Vagina (tissue), 2 donors: ENCODE results near the gene CTSA. TPM values are rescaled to one million over a fixed set of nuclear protein-coding genes. Genes with fewer than 3 reads are reported as not detected.

Experiments used
- DNase-seq, 2 donors: peaks; one replicate each; pipeline ENCODE4 v3.0.0-alpha.2; 2017; ENCODE audit errors: extremely low spot score in 2 of 2
- H3K27ac ChIP-seq: fragments of 200-600 bp; sonication (generic); one replicate; pipeline ENCODE4 v1.5.1; 2019
- H3K27me3 ChIP-seq: fragments of 200-600 bp; sonication (generic); one replicate; pipeline ENCODE4 v1.5.1; 2019
- H3K36me3 ChIP-seq, 2 donors: fragments of 200-600 bp; sonication (generic); one replicate each; pipeline ENCODE4 v1.5.1; 2017 to 2019
- H3K4me1 ChIP-seq: fragments of 200-600 bp; sonication (generic); one replicate; pipeline ENCODE4 v1.5.1; 2019
- H3K4me3 ChIP-seq, 2 donors: fragments of 200-600 bp; sonication (generic); 1 replicate in 1 of 2; 2 replicates in 1 of 2; pipeline ENCODE4 v1.5.1; 2016 to 2019
- H3K9me3 ChIP-seq: fragments of 200-600 bp; sonication (generic); one replicate; pipeline ENCODE4 v1.5.1; 2019
- POLR2A ChIP-seq, 2 donors: fragments of 450-650 bp; IDR thresholded peaks; one replicate each; pipeline ENCODE4 v1.6.1; 2017; ENCODE audit warnings: antibody characterized with exemption in 2 of 2, mild to moderate bottlenecking in 2 of 2, moderate library complexity in 2 of 2
- POLR2AphosphoS5 ChIP-seq, 2 donors: sonication (generic); formaldehyde crosslinking; IDR thresholded peaks; one replicate each; pipeline ENCODE4 v1.9.0; 2017; ENCODE audit warnings: antibody characterized with exemption in 2 of 2, mild to moderate bottlenecking in 2 of 2, low read depth in 1 of 2; ENCODE audit not compliant: insufficient read depth in 1 of 2
- intact Hi-C: fragments of 100-400 bp; cut with DNase I; formaldehyde crosslinking; loops from one replicate; pipeline ENCODE4 v1.15.1; 2023
- total RNA-seq: library from RNA; depleted of rRNA; stranded (reverse); fragments of >200 nt; gene quantifications from one replicate; pipeline ENCODE4 v1.2.3, GENCODE V29; 2016
- TF ChIP-seq, protein P1 (sequence below), 3 experiments: fragments of 450-650 bp in 2 of 3; fragments of 200-600 bp in 1 of 3; sonication (generic) in 1 of 3; IDR thresholded peaks; one replicate each; pipeline ENCODE4 v1.5.1; 2017 to 2019; ENCODE audit warnings: antibody characterized with exemption in 3 of 3, mild to moderate bottlenecking in 2 of 3, moderate library complexity in 2 of 3

Gene CTSA
- total RNA-seq, 1 donor from 2014 or later, result 114 TPM

DNA sequence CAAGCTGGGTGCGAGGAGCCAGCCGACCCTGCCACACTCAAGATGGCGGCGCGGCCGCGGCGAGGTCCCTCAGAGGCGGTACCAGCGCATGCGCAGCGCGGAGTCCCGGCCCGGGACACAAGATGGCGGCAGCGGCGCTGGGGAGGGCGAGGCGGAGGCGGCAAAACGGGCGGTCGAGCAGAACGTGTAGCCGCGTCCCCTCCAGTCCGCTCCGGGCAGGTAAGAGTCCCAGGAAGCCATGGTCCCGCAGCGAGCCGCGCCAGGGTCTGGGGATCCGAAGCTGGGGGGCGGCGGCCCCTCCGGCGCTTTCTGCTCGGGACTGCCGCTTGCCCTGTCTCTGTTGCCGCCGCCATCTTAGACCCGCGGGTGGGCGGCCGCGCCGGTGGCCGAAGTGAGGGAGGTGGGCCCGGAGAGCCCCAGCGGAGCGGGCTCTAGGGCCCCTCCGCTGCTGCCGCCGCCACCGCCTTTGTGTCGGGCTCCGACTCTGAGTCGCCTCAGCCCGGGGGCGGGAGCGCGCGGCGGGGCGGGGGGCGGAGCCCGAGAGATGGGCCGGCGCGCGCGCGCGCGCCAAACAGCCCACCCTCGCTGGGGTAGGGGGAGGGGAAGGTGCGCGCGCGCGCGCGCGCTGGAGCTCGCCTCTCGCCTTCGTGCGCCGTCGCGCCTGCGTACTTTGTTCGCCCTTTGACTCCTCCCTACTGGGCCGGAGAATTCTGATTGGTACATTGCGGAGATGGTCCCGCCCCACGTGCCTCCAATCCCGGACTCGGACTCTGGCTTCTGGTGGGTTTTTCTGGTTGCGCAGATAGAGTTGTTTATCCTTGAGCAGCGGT lies 43.7 kb downstream of the CTSA start, which contains the start of gene PCIF1:
Gene PCIF1, plus strand, starts transcription at position 98 of the 830 bp plus-strand sequence. CDS start 4,317 bp downstream, outside the sequence.
- H3K27ac ChIP-seq, result peak within 1 kb of the TSS; percentile 100
- intact Hi-C loops, result loop anchor here (2.0 kb wide), 1 partner anchor 44 kb away; the partner anchor contains the start of genes CTSA and NEURL2
- H3K4me1 ChIP-seq, result peaks cover 30% of the 10 kb centered on the region

DNA sequence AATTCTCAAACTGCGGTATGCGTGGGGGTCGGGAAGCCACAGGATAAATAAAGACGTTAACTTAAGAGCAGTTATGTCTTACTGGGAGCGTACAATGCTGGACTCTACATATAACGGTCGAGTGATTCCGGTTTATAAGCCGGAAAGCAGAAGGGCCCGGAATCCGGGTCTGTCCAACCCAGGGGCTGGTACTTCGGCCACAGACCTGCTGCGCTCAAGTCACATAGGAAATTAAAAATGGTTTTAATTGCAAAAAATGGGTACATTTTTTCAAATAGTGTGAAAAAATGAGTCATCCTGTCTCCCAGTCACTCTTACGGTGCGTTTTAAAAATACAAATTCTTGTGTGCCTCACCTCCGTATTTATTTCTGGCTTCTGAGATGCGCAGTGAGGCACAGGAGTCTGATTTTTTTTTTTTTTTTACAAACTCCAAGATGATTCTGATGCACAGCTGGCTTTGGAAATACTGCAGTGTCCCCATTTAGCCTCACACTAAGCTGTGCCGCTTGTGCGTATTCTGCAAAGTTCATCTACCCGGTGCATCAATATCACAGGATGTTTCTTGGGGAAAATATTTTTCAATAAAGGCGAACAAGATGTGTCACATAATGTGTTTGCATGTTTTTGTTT lies 44.4 kb downstream of the CTSA start:
- Histone ChIP-seq H3K4me3 (peak overlapping the region; percentile 74 to 94), H3K9me3 (no peaks in the 10 kb centered on the region), H3K4me1 (peaks cover 30% of the 10 kb centered on the region), H3K36me3 (peaks cover 0 to 34% of the 10 kb centered on the region in 2 donors), H3K27me3 (no peaks in the 10 kb centered on the region), H3K27ac (peak overlapping the region; percentile 100)
- intact Hi-C loops, result loop anchor here (2.0 kb wide), 1 partner anchor 45 kb away; the partner anchor contains the start of genes CTSA and NEURL2
- no peak for DNase-seq
- TF ChIP-seq POLR2AphosphoS5 (IDR thresholded peaks at IDR 0.05; ENCODE audit: insufficient read depth in 1 of 2, low read depth in 1 of 2) (no peak), POLR2A (IDR thresholded peaks at IDR 0.05) (peak in 1 of 2 donors; percentile 66)
- TF ChIP-seq, protein P1, sequence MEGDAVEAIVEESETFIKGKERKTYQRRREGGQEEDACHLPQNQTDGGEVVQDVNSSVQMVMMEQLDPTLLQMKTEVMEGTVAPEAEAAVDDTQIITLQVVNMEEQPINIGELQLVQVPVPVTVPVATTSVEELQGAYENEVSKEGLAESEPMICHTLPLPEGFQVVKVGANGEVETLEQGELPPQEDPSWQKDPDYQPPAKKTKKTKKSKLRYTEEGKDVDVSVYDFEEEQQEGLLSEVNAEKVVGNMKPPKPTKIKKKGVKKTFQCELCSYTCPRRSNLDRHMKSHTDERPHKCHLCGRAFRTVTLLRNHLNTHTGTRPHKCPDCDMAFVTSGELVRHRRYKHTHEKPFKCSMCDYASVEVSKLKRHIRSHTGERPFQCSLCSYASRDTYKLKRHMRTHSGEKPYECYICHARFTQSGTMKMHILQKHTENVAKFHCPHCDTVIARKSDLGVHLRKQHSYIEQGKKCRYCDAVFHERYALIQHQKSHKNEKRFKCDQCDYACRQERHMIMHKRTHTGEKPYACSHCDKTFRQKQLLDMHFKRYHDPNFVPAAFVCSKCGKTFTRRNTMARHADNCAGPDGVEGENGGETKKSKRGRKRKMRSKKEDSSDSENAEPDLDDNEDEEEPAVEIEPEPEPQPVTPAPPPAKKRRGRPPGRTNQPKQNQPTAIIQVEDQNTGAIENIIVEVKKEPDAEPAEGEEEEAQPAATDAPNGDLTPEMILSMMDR (IDR thresholded peaks at IDR 0.05), result no peak

More for the DNA sequence above, 43.7 kb downstream of the CTSA start, which contains the start of gene PCIF1:
- Histone ChIP-seq H3K9me3 (no peaks in the 10 kb centered on the region), H3K4me3 (peak within 1 kb of the TSS; percentile 74 to 94), H3K36me3 (peaks cover 0 to 26% of the 10 kb centered on the region in 2 donors), H3K27me3 (no peaks in the 10 kb centered on the region)
- TF ChIP-seq, protein P1 (IDR thresholded peaks at IDR 0.05), result no peak
- peak; percentile 76 to 82 for TF ChIP-seq POLR2A (IDR thresholded peaks at IDR 0.05)
- TF ChIP-seq POLR2AphosphoS5 (IDR thresholded peaks at IDR 0.05; ENCODE audit: insufficient read depth in 1 of 2, low read depth in 1 of 2), result peak; percentile 95 to 100
- peak in 1 of 2 donors; percentile 99 for DNase-seq

DNA sequence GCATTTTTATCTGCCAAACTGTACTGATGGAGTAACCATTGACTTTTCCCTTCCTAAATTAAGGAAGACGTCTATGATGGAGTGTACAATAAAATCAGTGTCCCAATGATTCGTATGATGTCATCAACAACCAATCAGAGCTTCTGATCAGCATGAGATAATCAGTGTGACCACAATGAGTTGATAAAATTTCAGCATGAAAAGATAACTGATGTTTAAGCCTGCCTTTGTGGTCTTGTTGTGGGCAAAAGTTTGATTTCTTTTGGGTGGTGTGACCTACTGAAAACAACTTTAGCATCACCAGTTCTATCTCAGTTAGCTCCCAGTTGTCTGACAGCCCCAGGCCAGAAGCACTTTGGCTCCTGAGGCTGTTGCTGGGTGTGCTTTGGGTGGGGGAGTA lies 46.6 kb downstream of the CTSA start:
- H3K27ac ChIP-seq, result no peak overlapping the region

DNA sequence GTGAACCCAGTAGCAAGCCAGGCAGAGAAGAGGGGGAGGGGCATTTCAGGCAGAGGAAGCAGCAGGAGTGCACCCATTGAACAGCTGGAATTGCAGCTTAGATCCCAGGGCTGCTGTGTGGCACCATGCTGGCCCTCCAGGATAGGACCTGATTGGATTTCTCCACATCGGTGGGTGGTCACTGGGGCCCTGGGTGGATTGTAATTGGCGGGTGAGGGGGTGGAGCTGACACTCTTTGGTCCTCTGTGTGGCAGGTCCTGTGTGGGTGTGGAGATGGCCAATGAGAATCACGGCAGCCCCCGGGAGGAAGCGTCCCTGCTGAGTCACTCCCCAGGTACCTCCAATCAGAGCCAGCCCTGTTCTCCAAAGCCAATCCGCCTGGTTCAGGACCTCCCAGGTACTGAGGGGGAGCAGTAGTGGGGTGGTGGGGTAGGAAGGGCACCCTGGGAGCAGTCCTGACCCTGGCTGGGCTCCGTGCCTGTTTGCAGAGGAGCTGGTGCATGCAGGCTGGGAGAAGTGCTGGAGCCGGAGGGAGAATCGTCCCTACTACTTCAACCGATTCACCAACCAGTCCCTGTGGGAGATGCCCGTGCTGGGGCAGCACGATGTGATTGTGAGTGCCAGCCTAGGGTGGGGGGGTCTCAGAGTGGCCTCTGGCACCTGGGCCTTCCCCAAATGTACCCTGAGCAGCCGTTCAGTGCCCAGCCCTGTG lies 47.7 kb downstream of the CTSA start:
- DNase-seq, result no peak
- no peaks in the 10 kb centered on the region for H3K27me3 ChIP-seq
- intact Hi-C loops, result no loop called here
- no peaks in the 10 kb centered on the region for H3K9me3 ChIP-seq
- H3K36me3 ChIP-seq, result peaks cover 8 to 64% of the 10 kb centered on the region in 2 donors
- H3K27ac ChIP-seq, result no peak overlapping the region
- TF ChIP-seq POLR2AphosphoS5 (IDR thresholded peaks at IDR 0.05; ENCODE audit: insufficient read depth in 1 of 2, low read depth in 1 of 2), result no peak
- TF ChIP-seq, protein P1 (IDR thresholded peaks at IDR 0.05), result no peak
- TF ChIP-seq POLR2A (IDR thresholded peaks at IDR 0.05), result no peak
- no peak overlapping the region for H3K4me3 ChIP-seq
- H3K4me1 ChIP-seq, result peaks cover 20% of the 10 kb centered on the region

More for the DNA sequence above, 46.6 kb downstream of the CTSA start:
- H3K36me3 ChIP-seq, result peaks cover 4 to 53% of the 10 kb centered on the region in 2 donors
- no peak for DNase-seq
- intact Hi-C loops, result no loop called here
- H3K27me3 ChIP-seq, result no peaks in the 10 kb centered on the region
- H3K4me1 ChIP-seq, result peaks cover 30% of the 10 kb centered on the region
- H3K9me3 ChIP-seq, result no peaks in the 10 kb centered on the region
- TF ChIP-seq, protein P1 (IDR thresholded peaks at IDR 0.05), result no peak
- TF ChIP-seq POLR2A (IDR thresholded peaks at IDR 0.05) (no peak), POLR2AphosphoS5 (IDR thresholded peaks at IDR 0.05; ENCODE audit: insufficient read depth in 1 of 2, low read depth in 1 of 2) (no peak)
- no peak overlapping the region for H3K4me3 ChIP-seq
